IPS-18c (cell line): Measurements from ENCODE around the gene MRPL2.
A peak's percentile ranks its signal among the peaks of the same experiment; 100 is the strongest.

Source experiments
- H3K4me3 ChIP-seq: 2 replicates; pipeline ENCODE4 v1.7.0; 2013; ENCODE audit warnings: low read depth, mild to moderate bottlenecking, low read length, moderate library complexity; ENCODE audit not compliant: insufficient read depth
- H3K9me3 ChIP-seq: one replicate; pipeline ENCODE4 v1.6.1; 2013; ENCODE audit warnings: mild to moderate bottlenecking, low read length, moderate library complexity; ENCODE audit not compliant: control insufficient read depth, insufficient read depth

Gene MRPL2

GRCh38 chr6:43013843-43014433 lies 45.3 kb downstream of the MRPL2 start, which contains the start of the genes KLHDC3 and MEA1:
KLHDC3 (plus strand) TSS chr6:43014249; CDS start chr6:43017193, 2,944 bp downstream.
MEA1 (minus strand) TSS chr6:43013946; CDS start chr6:43013813, 133 bp downstream.
- peak within 1 kb of the TSS; percentile 71 for H3K4me3 ChIP-seq
- H3K9me3 ChIP-seq, result no peaks in the 10 kb centered on the region

DNA sequence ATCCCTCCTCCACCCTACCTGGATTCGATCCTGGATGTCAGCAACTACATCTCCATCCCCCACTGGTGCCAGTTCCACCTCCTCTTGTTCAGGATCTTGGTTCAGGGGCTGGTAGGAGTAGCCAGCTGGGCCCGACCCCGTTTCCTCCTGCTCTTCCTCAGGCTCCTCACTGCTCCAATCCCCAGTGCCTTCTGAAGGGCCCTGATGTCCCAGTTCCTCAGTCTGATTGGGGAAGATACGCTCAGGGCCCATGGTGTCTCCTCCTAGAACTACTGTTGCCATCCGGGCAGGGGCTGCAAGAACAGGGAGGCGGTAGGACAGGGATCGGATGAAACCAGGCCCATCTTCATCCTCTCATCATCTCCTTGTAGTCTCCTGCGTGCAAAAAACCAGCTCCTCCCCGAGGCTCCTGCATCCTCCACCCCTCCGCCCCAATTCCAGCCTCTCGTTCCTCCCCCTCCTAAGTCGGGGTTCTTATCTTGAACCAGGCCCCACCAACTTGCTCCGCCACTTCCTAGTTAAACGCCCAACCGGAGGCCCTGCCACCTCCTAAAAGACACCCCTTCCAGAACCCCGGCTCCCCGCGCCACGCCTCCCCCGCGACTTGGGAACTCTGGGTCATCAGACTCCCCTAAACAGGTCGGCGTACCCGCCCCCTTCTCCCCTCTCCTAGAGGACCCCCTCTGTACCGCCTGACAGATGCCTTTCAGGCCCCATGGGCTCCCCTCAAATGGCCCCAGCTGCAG lies 46.0 kb downstream of the MRPL2 start:
- peak overlapping the region; percentile 70 for H3K4me3 ChIP-seq
- no peaks in the 10 kb centered on the region for H3K9me3 ChIP-seq

DNA sequence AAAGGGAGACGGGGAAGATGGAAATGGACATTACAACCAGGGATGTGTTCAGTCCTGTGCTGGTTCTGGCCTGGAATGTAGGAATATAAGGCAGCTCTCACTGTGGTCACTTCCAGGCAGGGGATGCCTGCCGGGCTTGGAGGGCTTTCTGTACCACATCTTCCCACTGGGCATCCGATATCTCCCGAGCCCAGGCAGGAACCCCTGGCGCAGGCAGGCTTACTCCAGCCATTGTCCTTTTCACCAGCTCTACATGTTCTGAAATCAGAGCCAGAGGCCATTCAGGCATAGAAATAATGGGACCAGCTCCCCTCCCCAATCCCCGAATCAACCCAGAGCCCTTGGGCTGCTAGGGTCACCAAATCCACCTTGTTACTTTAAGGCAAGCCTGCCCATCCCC lies 46.9 kb downstream of the MRPL2 start:
- Histone ChIP-seq H3K9me3 (no peaks in the 10 kb centered on the region), H3K4me3 (no peak overlapping the region; the same call in 1 of the 2 replicates)

GRCh38 chr6:43011207-43011606 lies 48.0 kb downstream of the MRPL2 start:
- no peaks in the 10 kb centered on the region for H3K9me3 ChIP-seq
- no peak overlapping the region for H3K4me3 ChIP-seq

DNA sequence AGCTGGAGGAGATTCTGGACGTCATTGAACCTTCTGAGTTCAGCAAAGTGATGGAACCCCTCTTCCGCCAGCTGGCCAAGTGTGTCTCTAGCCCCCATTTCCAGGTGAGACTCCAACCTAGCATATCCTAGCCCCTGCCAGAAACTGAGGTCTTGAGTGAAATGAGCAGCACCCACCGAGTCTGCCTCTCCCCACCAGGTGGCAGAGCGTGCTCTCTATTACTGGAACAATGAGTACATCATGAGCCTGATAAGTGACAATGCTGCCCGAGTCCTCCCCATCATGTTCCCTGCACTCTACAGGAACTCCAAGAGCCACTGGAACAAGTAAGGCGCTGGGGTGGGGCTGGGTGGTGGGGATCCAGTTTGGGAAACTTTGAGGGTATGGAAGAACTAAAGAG lies 50.1 kb downstream of the MRPL2 start:
- no peaks in the 10 kb centered on the region for H3K9me3 ChIP-seq
- no peak overlapping the region for H3K4me3 ChIP-seq

DNA sequence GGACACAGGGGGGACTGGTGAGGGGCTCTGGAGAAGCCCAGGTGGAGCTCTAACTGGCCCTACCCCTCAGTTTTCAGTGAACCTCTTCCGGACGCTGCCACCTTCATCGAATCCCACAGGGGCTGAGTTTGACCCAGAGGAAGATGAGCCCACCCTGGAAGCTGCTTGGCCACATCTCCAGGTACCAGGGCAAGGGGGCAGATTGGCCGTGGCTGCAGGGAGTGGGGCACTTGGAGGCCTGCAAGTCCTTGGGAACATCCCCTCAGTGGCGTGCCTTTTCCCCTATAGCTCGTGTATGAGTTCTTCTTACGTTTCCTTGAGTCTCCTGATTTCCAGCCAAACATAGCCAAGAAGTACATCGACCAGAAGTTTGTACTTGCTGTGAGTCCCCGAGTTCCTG lies 52.1 kb downstream of the MRPL2 start:
- no peak overlapping the region for H3K4me3 ChIP-seq
- peaks cover 2% of the 10 kb centered on the region for H3K9me3 ChIP-seq

GRCh38 chr6:43006251-43006650 lies 53.0 kb downstream of the MRPL2 start:
- H3K9me3 ChIP-seq, result peaks cover 2% of the 10 kb centered on the region
- no peak overlapping the region for H3K4me3 ChIP-seq

DNA sequence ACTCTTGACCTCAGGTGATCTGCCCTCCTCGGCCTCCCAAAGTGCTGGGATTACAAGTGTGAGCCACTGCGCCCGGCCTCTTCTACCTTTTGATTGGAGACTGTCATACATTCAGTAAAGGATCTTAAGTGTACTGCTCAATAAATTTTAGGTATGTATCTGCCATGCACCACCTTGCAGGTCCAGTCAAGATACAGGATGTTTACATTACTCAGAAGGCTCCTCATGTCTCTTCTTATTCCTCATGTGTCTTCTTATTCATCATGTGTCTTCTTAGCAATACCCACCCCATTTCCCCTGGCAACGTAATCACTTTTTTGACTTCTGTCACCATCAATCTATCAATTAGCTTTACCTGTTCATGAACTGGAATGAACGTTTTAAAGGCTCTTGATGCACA lies 53.4 kb downstream of the MRPL2 start:
- Histone ChIP-seq H3K9me3 (peaks cover 2% of the 10 kb centered on the region), H3K4me3 (no peak overlapping the region)
